Measurements from ENCODE around the gene MDN1. TPM values are rescaled to one million over a fixed set of nuclear protein-coding genes. Genes with fewer than 3 reads are reported as not detected.

MDN1 gene
- total RNA-seq, 4 donors from 2014 or later: 18.1 to 26.0 (median 19.5) TPM

- Histone ChIP-seq H3K36me3 (peaks cover 40 to 99% (median 71%) of the 10 kb centered on the region in 4 donors), H3K9me3 (no peaks in the 10 kb centered on the region), H3K4me3 (no peak overlapping the region), H3K27ac (replicated peaks in 1 of 4) (no peak overlapping the region), H3K27me3 (no peaks in the 10 kb centered on the region), H3K4me1 (no peaks in the 10 kb centered on the region)
- no peak for DNase-seq (ENCODE audit: extremely low spot score)
- TF ChIP-seq POLR2AphosphoS5 (IDR thresholded peaks at IDR 0.05): no peak
- no peak for TF ChIP-seq POLR2A (IDR thresholded peaks at IDR 0.05; ENCODE audit: low read depth)
- TF ChIP-seq CTCF (IDR thresholded peaks at IDR 0.05): no peak
- no peak for TF ChIP-seq EP300 (IDR thresholded peaks at IDR 0.05)
- intact Hi-C loops (cut with DNase I): no loop called here
These were observed 113.5 kb downstream of the MDN1 start for GRCh38 chr6:89706121-89706520.

- Histone ChIP-seq H3K27ac (replicated peaks in 1 of 4) (no peak overlapping the region), H3K27me3 (no peaks in the 10 kb centered on the region), H3K4me3 (no peak overlapping the region), H3K4me1 (no peaks in the 10 kb centered on the region), H3K36me3 (peaks cover 50 to 100% (median 81%) of the 10 kb centered on the region in 4 donors), H3K9me3 (no peaks in the 10 kb centered on the region)
- WGBS: 93% methylated on average over 1 of the region's 1 CpG
- TF ChIP-seq POLR2A (IDR thresholded peaks at IDR 0.05; ENCODE audit: low read depth): no peak
- no peak for TF ChIP-seq POLR2AphosphoS5 (IDR thresholded peaks at IDR 0.05)
- no peak for TF ChIP-seq EP300 (IDR thresholded peaks at IDR 0.05)
- TF ChIP-seq CTCF (IDR thresholded peaks at IDR 0.05): no peak
- DNase-seq (ENCODE audit: extremely low spot score): no peak
- intact Hi-C loops (cut with DNase I): no loop called here
These were observed 116.3 kb downstream of the MDN1 start for GRCh38 chr6:89703292-89703691.

GRCh38 chr6:89702349-89702748 lies 117.2 kb downstream of the MDN1 start:
- TF ChIP-seq POLR2A (IDR thresholded peaks at IDR 0.05; ENCODE audit: low read depth) (no peak), CTCF (IDR thresholded peaks at IDR 0.05) (no peak)
- no peak for DNase-seq (ENCODE audit: extremely low spot score)
- H3K9me3 ChIP-seq: no peaks in the 10 kb centered on the region
- no peak overlapping the region for H3K4me3 ChIP-seq
- H3K27me3 ChIP-seq: no peaks in the 10 kb centered on the region
- H3K27ac ChIP-seq (replicated peaks in 1 of 4): no peak overlapping the region
- 97% methylated on average over 3 of the region's 3 CpGs for WGBS
- H3K4me1 ChIP-seq: no peaks in the 10 kb centered on the region
- peaks cover 47 to 99% (median 78%) of the 10 kb centered on the region in 4 donors for H3K36me3 ChIP-seq
- intact Hi-C loops (cut with DNase I): no loop called here

GRCh38 chr6:89695667-89696066 lies 123.9 kb downstream of the MDN1 start:
- no peak for DNase-seq (ENCODE audit: extremely low spot score)
- Histone ChIP-seq H3K4me1 (no peaks in the 10 kb centered on the region), H3K36me3 (peaks cover 71 to 98% (median 86%) of the 10 kb centered on the region in 4 donors), H3K4me3 (no peak overlapping the region), H3K27ac (replicated peaks in 1 of 4) (no peak overlapping the region), H3K27me3 (no peaks in the 10 kb centered on the region), H3K9me3 (no peaks in the 10 kb centered on the region)
- intact Hi-C loops (cut with DNase I): no loop called here
- TF ChIP-seq POLR2AphosphoS5 (IDR thresholded peaks at IDR 0.05): no peak
- no peak for TF ChIP-seq CTCF (IDR thresholded peaks at IDR 0.05)
- no peak for TF ChIP-seq EP300 (IDR thresholded peaks at IDR 0.05)
- no peak for TF ChIP-seq POLR2A (IDR thresholded peaks at IDR 0.05; ENCODE audit: low read depth)
- WGBS: 96% methylated on average over 7 of the region's 7 CpGs

- intact Hi-C loops (cut with DNase I): no loop called here
- H3K36me3 ChIP-seq: peaks cover 62 to 97% (median 81%) of the 10 kb centered on the region in 4 donors
- H3K4me3 ChIP-seq: no peak overlapping the region
- WGBS: 99% methylated on average over 4 of the region's 4 CpGs
- no peaks in the 10 kb centered on the region for H3K9me3 ChIP-seq
- peak; percentile 34 for DNase-seq (ENCODE audit: extremely low spot score)
- no peak overlapping the region for H3K27ac ChIP-seq (replicated peaks in 1 of 4)
- TF ChIP-seq POLR2A (IDR thresholded peaks at IDR 0.05; ENCODE audit: low read depth) (no peak), EP300 (IDR thresholded peaks at IDR 0.05) (no peak), POLR2AphosphoS5 (IDR thresholded peaks at IDR 0.05) (no peak), CTCF (IDR thresholded peaks at IDR 0.05) (no peak)
- H3K4me1 ChIP-seq: no peaks in the 10 kb centered on the region
- no peaks in the 10 kb centered on the region for H3K27me3 ChIP-seq
These were observed 125.2 kb downstream of the MDN1 start for GRCh38 chr6:89694428-89694827.

Measured in esophagus muscularis mucosa (tissue), 4 donors.